Diencephalon (tissue), 1 donor: Measurements from ENCODE around the gene NRAP. TPM values are rescaled to one million over a fixed set of nuclear protein-coding genes. Genes with fewer than 3 reads are reported as not detected.

Experiments used
- total RNA-seq: library from RNA; depleted of rRNA; stranded (reverse); fragments of >200 nt; gene quantifications from one replicate; pipeline ENCODE4 v1.2.3, GENCODE V29; 2014

Gene NRAP, protein sequence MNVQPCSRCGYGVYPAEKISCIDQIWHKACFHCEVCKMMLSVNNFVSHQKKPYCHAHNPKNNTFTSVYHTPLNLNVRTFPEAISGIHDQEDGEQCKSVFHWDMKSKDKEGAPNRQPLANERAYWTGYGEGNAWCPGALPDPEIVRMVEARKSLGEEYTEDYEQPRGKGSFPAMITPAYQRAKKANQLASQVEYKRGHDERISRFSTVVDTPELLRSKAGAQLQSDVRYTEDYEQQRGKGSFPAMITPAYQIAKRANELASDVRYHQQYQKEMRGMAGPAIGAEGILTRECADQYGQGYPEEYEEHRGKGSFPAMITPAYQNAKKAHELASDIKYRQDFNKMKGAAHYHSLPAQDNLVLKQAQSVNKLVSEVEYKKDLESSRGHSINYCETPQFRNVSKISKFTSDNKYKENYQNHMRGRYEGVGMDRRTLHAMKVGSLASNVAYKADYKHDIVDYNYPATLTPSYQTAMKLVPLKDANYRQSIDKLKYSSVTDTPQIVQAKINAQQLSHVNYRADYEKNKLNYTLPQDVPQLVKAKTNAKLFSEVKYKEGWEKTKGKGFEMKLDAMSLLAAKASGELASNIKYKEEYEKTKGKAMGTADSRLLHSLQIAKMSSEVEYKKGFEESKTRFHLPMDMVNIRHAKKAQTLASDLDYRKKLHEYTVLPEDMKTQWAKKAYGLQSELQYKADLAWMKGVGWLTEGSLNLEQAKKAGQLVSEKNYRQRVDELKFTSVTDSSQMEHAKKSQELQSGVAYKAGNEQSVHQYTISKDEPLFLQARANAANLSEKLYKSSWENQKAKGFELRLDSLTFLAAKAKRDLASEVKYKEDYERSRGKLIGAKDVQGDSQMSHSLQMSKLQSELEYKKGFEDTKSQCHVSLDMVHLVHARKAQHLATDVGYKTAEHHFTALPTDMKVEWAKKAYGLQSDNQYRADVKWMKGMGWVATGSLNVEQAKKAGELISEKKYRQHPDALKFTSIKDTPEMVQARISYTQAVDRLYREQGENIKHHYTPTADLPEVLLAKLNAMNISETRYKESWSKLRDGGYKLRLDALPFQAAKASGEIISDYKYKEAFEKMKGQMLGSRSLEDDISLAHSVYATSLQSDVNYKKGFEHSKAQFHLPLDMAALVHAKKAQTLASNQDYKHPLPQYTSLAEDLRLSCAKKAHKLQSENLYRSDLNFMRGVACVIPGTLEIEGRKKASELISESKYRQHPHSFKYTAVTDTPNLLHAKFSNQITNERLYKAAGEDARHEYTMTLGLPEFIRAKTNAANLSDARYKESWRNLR (N-terminal part only)
- 0.23 TPM for total RNA-seq

DNA sequence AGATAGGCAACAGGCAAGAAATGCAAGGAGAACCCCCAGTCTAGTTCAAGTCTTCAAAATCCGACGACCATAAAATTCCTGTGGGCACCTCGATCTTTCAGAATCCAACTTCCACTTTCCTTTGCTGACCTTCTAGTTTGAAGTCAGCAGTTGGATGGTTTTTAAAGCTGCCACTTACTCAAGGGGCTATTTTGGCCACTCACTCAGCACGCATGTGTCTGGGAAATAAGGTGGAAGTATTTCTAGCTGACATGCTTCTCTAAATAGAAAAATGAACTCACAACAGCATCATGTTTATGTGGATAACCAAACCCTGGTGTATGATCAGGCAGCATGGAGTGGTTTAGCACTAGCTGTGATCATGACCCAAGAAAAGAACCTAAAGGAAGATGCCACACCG, at the start of gene NRAP:
TSS of gene NRAP (minus strand) at position 134 of the 400 bp plus-strand sequence. CDS start 159 bp downstream, outside the sequence.

DNA sequence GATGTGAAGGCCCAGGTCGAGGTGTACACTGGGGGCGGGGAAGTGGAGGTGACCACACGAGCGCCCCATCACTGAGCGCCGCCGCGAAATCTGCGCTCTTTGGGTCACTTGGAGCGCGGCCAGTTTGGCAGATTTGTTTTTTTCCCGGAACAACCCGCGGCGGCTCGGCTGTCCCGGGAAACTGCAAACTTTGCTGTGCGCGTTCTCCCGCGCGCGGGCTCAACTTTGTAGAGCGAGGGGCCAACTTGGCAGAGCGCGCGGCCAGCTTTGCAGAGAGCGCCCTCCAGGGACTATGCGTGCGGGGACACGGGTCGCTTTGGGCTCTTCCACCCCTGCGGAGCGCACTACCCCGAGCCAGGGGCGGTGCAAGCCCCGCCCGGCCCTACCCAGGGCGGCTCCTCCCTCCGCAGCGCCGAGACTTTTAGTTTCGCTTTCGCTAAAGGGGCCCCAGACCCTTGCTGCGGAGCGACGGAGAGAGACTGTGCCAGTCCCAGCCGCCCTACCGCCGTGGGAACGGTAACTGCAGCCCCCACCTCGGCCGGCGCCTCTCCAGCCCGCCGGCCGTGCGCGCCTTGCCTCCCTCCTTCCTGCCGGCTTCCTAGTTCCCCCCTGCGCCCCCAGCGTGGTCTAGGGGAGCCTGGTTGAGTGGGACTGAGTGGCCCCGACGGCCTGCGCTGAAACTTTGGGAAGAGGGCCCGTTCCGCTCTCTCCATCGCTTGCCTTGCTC, 15.8 kb upstream of the NRAP start, which contains the start of gene CASP7:
TSS of gene CASP7 (plus strand) at position 450 of the 727 bp plus-strand sequence. CDS start 17,582 bp downstream, outside the sequence.

DNA sequence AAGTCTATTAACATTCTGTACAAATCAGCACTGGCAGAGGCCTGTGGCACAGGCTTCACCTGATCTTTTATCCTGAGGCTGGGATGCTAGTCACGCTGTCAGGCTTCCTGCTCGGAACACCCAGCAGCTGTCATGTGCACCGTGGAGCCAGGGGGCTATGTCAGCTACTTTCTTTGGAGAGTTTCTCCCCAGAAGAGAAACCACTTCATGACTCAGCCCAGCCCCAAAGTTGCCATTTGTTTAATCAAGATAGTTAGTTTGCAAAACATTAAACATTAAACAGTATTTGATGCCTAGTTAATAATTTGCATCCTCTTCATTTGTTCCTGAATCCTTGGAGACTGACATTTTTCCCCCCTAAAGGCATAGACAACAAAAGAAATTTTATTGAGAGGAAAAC, 111.1 kb downstream of the NRAP start, which contains the start of gene HABP2:
TSS of gene HABP2 (plus strand) at position 353 of the 400 bp plus-strand sequence. CDS start 69 bp downstream, outside the sequence.

Other genes starting within 250 kb of the NRAP start
- 0.23 TPM for gene HABP2, start 111.0 kb downstream of the NRAP start, total RNA-seq
- 3.9 TPM for gene CASP7, start 15.9 kb upstream of the NRAP start, total RNA-seq
- gene PLEKHS1, start 87.6 kb upstream of the NRAP start, total RNA-seq = not detected
- 18.7 TPM for gene DCLRE1A, start 190.0 kb upstream of the NRAP start, total RNA-seq
- gene NHLRC2, start 190.6 kb upstream of the NRAP start, total RNA-seq = 30.4 TPM